Type B pancreatic cell (in vitro differentiated cells): ENCODE data around the gene PTGDS. TPM values are rescaled to one million over a fixed set of nuclear protein-coding genes. Genes with fewer than 3 reads are reported as not detected.

Experiments
- DNase-seq: peaks from one replicate; pipeline ENCODE4 v3.0.0; 2021; ENCODE audit warnings: mixed read lengths; ENCODE audit not compliant: unreplicated experiment; ENCODE audit errors: extremely low spot score
- H3K27ac Mint-ChIP-seq: 2 replicates; pipeline ENCODE4 v1.8.0; 2021; ENCODE audit warnings: mild to moderate bottlenecking, mixed read lengths
- H3K27me3 Mint-ChIP-seq: 2 replicates; pipeline ENCODE4 v1.8.0; 2021; ENCODE audit warnings: mixed read lengths
- H3K36me3 Mint-ChIP-seq: 2 replicates; pipeline ENCODE4 v1.8.0; 2021; ENCODE audit warnings: mixed read lengths
- H3K4me1 Mint-ChIP-seq: one replicate; pipeline ENCODE4 v1.8.0; 2021; ENCODE audit warnings: mixed read lengths; ENCODE audit not compliant: unreplicated experiment
- H3K4me3 Mint-ChIP-seq: 2 replicates; pipeline ENCODE4 v1.8.0; 2021; ENCODE audit warnings: mild to moderate bottlenecking, mixed read lengths
- H3K9me3 Mint-ChIP-seq: 2 replicates; pipeline ENCODE4 v1.8.0; 2021; ENCODE audit warnings: mixed read lengths
- total RNA-seq: library from RNA; stranded (reverse); gene quantifications from 2 replicates; pipeline ENCODE4 v1.2.1, GENCODE V29; 2021; ENCODE audit warnings: low replicate concordance
- TF ChIP-seq, protein P1 (sequence below): fragments of 200-600 bp; sonication (generic); conservative IDR thresholded peaks from 2 replicates; pipeline ENCODE4 v1.5.0; 2021; ENCODE audit warnings: antibody characterized with exemption, mild to moderate bottlenecking

The PTGDS gene
- total RNA-seq, 1 donor from 2014 or later: 1.7 TPM

DNA sequence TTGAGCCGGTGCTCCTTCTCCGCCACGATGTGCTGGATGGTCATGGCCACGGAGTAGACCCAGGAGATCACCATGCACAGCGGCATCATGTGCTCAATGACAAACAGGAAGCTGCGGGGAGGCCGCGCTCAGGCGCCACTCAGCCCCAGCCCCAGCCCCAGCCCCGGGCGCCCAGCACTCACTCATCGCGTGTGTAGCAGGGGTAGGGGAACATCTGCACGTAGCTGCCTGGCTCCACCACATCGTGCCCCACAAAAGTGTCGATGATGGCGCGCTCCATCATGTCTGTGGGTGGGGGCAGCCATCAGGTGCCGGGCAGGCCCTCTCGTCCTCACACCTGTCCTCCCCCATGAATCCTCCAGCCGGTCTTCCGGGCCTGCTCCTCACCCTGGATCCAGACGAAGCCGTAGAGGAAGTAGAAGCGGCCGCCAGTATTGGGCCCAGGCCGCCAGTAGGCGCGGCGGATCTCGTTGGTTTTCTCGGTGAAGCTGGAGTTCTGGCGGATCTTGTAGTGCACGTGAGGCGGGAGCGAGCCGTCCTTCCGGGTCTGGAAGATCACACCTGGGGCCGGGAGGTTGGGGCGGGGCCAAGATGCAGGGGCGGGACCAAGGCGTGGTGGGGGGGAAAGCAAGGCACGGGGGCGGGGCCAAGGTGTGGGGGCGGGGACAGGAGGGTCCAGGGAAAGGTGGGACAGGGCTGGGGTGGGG lies 40.6 kb downstream of the PTGDS start:
- H3K9me3 Mint-ChIP-seq: no peaks in the 10 kb centered on the region
- H3K27me3 Mint-ChIP-seq: no peaks in the 10 kb centered on the region
- no peak overlapping the region for H3K27ac Mint-ChIP-seq
- no peaks in the 10 kb centered on the region for H3K4me1 Mint-ChIP-seq
- TF ChIP-seq, protein P1, sequence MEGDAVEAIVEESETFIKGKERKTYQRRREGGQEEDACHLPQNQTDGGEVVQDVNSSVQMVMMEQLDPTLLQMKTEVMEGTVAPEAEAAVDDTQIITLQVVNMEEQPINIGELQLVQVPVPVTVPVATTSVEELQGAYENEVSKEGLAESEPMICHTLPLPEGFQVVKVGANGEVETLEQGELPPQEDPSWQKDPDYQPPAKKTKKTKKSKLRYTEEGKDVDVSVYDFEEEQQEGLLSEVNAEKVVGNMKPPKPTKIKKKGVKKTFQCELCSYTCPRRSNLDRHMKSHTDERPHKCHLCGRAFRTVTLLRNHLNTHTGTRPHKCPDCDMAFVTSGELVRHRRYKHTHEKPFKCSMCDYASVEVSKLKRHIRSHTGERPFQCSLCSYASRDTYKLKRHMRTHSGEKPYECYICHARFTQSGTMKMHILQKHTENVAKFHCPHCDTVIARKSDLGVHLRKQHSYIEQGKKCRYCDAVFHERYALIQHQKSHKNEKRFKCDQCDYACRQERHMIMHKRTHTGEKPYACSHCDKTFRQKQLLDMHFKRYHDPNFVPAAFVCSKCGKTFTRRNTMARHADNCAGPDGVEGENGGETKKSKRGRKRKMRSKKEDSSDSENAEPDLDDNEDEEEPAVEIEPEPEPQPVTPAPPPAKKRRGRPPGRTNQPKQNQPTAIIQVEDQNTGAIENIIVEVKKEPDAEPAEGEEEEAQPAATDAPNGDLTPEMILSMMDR: no peak
- no peak overlapping the region for H3K4me3 Mint-ChIP-seq
- no peak for DNase-seq
- H3K36me3 Mint-ChIP-seq: peaks cover 3% of the 10 kb centered on the region

DNA sequence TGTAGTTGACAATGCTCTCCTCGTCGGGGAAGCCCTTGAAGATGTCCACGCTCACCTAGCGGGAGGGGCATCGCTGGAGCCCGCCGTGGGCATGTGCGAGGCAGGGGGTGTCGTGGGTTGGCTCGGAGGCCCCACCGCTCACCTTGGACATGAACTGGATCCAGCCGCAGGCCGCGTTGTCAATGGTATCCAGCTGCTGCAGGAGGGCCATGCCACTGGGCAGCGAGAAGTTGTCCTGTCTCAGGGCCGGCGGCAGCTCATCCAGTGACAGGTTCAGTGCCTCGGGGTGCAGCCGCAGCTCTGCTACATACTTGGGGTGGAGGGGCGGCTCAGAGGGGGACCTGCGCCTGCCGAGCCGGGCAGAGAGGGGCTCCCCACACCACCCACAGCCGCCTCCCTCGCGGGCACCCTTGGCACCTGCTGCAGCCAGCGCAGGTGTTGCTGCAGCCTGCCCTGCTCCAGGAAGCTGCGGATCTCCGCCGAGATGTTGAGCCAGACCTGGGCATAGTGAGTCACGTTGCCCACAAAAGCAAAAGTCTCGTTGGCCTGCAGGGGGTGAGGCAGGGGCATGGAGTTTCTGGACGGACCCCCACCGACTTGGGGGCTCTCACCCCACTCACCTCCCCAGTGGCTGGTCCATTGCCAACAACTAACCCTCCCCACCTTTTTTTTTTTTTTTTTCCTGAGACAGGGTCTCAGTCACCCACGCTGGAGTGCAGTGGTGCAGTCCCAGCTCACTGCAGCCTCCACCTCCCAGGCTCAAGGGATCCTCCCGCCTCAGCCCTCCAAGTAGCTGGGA lies 41.7 kb downstream of the PTGDS start:
- Mint-ChIP-seq H3K9me3 (no peaks in the 10 kb centered on the region), H3K4me1 (no peaks in the 10 kb centered on the region), H3K27me3 (no peaks in the 10 kb centered on the region), H3K36me3 (peaks cover 3% of the 10 kb centered on the region), H3K27ac (no peak overlapping the region), H3K4me3 (no peak overlapping the region)
- DNase-seq: no peak
- TF ChIP-seq, protein P1: no peak

DNA sequence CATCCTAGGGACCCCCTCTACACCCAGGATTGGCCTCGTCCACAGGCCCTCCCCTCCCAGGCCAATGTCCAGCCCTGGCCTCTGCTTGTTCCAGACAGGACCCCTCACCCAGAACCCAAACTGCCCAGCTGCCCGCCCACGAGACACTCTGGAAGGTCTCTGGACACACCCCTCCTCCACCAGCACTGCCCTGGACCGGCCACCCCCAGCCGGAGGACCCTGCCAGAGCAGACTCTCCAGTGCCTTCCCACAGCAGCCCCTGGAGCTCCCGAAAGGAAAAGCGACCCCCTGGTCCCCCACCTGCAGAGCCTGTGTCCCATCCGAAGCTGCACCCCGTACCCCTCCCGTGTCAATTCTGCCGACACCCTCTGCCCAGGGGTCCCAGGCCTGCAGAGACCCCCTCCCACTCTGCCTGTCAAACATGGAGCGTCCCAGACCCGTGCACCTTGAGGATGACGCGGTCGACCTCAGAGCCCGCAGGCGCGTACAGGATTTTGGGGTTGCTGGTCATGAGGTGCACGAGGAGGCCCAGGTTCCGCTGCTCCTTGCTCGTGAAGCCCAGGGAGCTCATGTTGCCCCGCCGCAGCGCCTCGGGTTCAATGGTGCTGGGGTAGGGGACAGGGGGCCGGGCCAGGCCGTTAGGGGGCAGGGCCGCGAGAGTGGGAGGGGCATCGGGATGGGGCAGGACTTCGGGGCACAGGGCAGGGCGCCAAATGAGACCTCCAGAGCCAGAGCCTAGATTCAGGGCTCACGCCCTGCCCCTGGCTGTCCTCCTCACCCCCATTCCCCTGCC lies 42.8 kb downstream of the PTGDS start:
- DNase-seq: no peak
- Mint-ChIP-seq H3K4me3 (no peak overlapping the region), H3K4me1 (no peaks in the 10 kb centered on the region), H3K27ac (no peak overlapping the region), H3K9me3 (no peaks in the 10 kb centered on the region), H3K27me3 (no peaks in the 10 kb centered on the region), H3K36me3 (peaks cover 3% of the 10 kb centered on the region)
- TF ChIP-seq, protein P1: no peak

DNA sequence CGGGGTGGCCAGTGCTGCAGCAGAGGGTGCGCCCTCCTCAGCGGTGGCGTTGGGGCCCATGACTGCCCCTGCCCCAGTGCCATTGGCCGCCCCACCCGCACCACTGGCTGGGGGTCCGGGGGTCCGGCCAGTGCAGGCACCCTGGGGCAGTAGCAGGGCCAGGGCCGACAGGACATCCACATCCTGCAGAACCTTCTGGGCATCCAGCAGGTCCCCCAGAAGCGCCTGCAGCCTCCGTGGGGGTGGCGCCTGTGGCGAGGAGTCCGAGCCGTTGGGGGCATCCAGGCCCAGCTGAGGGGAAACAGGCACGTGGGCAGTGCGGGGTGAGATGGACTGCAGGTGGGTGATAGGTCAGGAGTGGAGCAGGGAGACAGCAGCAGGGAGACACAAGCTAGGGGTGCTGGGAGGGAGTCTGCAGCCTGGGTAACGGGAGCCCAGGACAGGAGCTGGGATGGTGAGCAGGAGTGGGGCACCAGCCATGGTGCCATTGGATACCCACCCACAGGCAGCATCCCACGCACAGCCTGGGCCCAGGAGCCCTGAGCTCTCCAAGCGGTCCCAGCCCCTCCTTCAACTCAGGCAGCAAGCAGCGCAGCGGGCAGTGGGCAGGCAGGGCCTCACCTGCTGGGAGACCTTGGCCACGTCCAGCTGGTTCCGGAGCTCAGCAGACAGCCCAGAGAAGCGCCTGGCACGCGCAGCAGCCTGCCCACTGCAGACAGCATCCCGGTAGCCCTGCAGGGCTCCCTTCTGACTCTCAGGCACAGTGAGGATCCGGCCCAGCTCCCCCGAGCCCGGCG lies 43.7 kb downstream of the PTGDS start:
- no peak overlapping the region for H3K27ac Mint-ChIP-seq
- TF ChIP-seq, protein P1: no peak
- H3K36me3 Mint-ChIP-seq: peaks cover 3% of the 10 kb centered on the region
- DNase-seq: no peak
- H3K27me3 Mint-ChIP-seq: no peaks in the 10 kb centered on the region
- no peaks in the 10 kb centered on the region for H3K9me3 Mint-ChIP-seq
- H3K4me1 Mint-ChIP-seq: no peaks in the 10 kb centered on the region
- H3K4me3 Mint-ChIP-seq: no peak overlapping the region

DNA sequence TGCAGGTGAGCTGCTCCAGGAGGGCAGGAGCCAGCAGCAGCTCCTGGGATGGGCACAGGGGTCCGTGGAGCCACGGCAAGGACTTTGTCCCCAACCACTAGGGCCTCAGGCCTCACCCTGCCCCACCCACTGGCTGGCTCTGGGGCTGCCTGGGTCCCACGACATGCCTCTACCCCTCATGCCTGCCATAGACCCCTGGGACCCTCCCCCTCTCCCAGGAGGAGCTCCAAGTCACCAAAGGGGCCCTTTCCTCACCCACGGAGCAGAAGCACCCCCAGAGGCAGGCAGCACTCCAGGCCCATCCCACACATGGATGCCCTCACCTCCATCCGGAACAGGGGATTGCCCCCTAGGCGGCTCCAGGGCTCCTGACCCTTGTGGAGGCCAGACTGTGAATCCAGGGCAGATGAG lies 44.3 kb downstream of the PTGDS start:
- no peak overlapping the region for H3K4me3 Mint-ChIP-seq
- no peak for DNase-seq
- H3K9me3 Mint-ChIP-seq: no peaks in the 10 kb centered on the region
- no peaks in the 10 kb centered on the region for H3K4me1 Mint-ChIP-seq
- H3K27me3 Mint-ChIP-seq: no peaks in the 10 kb centered on the region
- H3K36me3 Mint-ChIP-seq: peaks cover 3% of the 10 kb centered on the region
- TF ChIP-seq, protein P1: no peak
- H3K27ac Mint-ChIP-seq: no peak overlapping the region
